ENCODE results near the gene MESP2. TPM values are rescaled to one million over a fixed set of nuclear protein-coding genes. Genes with fewer than 3 reads are reported as not detected.
"Not testable (repeated sequence)": the region's sequence is repeated elsewhere in the genome, so short reads cannot be mapped to it uniquely, and the experiment has no call there.

MESP2 gene
- total RNA-seq, 4 donors from 2014 or later, result 0.59 to 2.4 (median 0.83) TPM; not detected in 1

DNA sequence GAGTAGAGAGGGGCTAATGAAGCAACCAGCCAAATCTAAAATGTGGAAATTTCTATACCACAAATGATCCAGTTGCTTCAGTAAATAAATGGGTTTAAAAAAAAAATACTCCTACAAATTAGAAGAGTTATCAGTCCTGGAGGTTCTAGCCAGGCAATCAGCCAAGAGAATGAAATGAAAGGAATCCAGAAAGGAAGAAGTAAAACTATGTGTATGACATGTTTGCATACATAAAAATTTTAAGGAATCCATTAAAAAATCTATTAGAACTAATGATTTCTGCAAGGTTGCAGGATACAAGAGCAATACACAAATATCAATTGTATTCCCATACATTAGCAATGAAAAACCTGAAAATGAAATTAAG, 9.6 kb downstream of the MESP2 start:
- H3K4me3 ChIP-seq, result no peak overlapping the region
- no peak overlapping the region for H3K27ac ChIP-seq
- H3K27me3 ChIP-seq, result no peaks in the 10 kb centered on the region
- intact Hi-C loops (cut with DNase I), result no loop called here
- H3K4me1 ChIP-seq, result peaks cover 14 to 50% (median 21%) of the 10 kb centered on the region in 3 donors
- H3K9me3 ChIP-seq, result peaks cover 0 to 12% (median 0%) of the 10 kb centered on the region in 3 donors
- H3K36me3 ChIP-seq, result peaks cover 0 to 7% (median 0%) of the 10 kb centered on the region in 3 donors
- DNase-seq, result no peak
- TF ChIP-seq, protein P1, sequence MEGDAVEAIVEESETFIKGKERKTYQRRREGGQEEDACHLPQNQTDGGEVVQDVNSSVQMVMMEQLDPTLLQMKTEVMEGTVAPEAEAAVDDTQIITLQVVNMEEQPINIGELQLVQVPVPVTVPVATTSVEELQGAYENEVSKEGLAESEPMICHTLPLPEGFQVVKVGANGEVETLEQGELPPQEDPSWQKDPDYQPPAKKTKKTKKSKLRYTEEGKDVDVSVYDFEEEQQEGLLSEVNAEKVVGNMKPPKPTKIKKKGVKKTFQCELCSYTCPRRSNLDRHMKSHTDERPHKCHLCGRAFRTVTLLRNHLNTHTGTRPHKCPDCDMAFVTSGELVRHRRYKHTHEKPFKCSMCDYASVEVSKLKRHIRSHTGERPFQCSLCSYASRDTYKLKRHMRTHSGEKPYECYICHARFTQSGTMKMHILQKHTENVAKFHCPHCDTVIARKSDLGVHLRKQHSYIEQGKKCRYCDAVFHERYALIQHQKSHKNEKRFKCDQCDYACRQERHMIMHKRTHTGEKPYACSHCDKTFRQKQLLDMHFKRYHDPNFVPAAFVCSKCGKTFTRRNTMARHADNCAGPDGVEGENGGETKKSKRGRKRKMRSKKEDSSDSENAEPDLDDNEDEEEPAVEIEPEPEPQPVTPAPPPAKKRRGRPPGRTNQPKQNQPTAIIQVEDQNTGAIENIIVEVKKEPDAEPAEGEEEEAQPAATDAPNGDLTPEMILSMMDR (IDR thresholded peaks at IDR 0.05), result no peak
- TF ChIP-seq POLR2A (IDR thresholded peaks at IDR 0.05), result no peak

GRCh38 chr15:89787944-89788343, 11.8 kb downstream of the MESP2 start:
- TF ChIP-seq POLR2A (IDR thresholded peaks at IDR 0.05), result no peak
- TF ChIP-seq, protein P1 (IDR thresholded peaks at IDR 0.05), result no peak
- no peak for DNase-seq
- no peak overlapping the region for H3K4me3 ChIP-seq
- no peak overlapping the region for H3K27ac ChIP-seq
- H3K27me3 ChIP-seq, result no peaks in the 10 kb centered on the region
- peaks cover 0 to 12% (median 0%) of the 10 kb centered on the region in 3 donors for H3K9me3 ChIP-seq
- peaks cover 0 to 29% (median 4%) of the 10 kb centered on the region in 3 donors for H3K4me1 ChIP-seq
- WGBS, 2 donors, result 93 to 98% methylated on average over 3 of the region's 3 CpGs
- H3K36me3 ChIP-seq, result peaks cover 0 to 7% (median 0%) of the 10 kb centered on the region in 3 donors
- intact Hi-C loops (cut with DNase I), result no loop called here

DNA sequence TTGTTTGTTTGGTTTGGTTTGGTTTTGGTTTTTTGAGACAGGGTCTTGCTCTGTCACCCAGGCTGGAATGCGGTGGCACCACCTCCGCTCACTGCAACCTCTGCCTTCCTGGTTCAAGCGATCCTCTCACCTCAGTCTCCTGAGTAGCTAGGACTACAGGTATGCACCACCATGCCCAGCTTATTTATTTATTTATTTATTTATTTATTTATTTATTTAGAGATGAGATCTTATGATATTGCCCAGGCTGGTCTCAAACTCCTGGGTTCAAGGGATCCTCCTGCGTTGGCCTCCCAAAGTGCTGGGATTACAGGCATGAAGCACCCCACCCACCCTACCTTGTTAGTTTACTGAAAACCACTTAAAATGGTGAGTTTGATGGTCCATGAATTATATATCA, 12.5 kb downstream of the MESP2 start:
- H3K4me1 ChIP-seq, result peaks cover 0 to 23% (median 4%) of the 10 kb centered on the region in 3 donors
- intact Hi-C loops (cut with DNase I); H3K27ac ChIP-seq; H3K4me3 ChIP-seq; DNase-seq; H3K27me3 ChIP-seq; H3K36me3 ChIP-seq: not testable (repeated sequence)
- WGBS, 2 donors, result 93 to 96% methylated on average over 4 of the region's 4 CpGs
- peaks cover 0 to 12% (median 0%) of the 10 kb centered on the region in 3 donors for H3K9me3 ChIP-seq

DNA sequence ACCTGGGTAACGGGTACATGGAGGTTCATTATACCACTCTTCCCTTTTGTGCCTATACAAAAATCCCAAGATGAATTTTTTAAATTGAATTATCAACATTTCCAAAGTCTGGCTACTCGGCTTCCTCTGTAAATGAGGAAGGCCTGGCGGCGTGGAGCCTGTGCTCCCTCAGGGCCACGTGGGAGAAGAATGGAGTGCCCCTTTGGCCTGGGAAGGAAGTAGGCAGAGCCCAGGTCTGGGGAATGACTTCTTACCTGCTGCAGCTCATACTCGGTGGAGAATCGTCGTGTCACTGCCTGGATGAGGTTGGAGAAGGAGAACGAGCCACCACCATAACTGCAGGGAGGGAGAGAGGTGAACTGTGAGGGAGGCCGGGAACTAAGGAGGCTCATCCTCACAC, 14.1 kb downstream of the MESP2 start:
- H3K9me3 ChIP-seq, result peaks cover 0 to 12% (median 0%) of the 10 kb centered on the region in 3 donors
- no peaks in the 10 kb centered on the region for H3K27me3 ChIP-seq
- no peak overlapping the region for H3K4me3 ChIP-seq
- H3K4me1 ChIP-seq, result peaks cover 0 to 16% (median 5%) of the 10 kb centered on the region in 3 donors
- DNase-seq, result no peak
- H3K27ac ChIP-seq, result no peak overlapping the region
- intact Hi-C loops (cut with DNase I), result no loop called here
- whole genome bisulfite sequencing, 2 donors, result 82 to 89% methylated on average over 10 of the region's 10 CpGs
- peaks cover 0 to 7% (median 0%) of the 10 kb centered on the region in 3 donors for H3K36me3 ChIP-seq
- TF ChIP-seq, protein P1 (IDR thresholded peaks at IDR 0.05), result no peak
- TF ChIP-seq POLR2A (IDR thresholded peaks at IDR 0.05), result no peak

GRCh38 chr15:89790661-89791060, 14.5 kb downstream of the MESP2 start:
- no peak overlapping the region for H3K27ac ChIP-seq
- no peak for DNase-seq
- WGBS, 2 donors, result 81 to 83% methylated on average over 3 to 15 of the region's 16 CpGs
- peaks cover 0 to 12% (median 0%) of the 10 kb centered on the region in 3 donors for H3K9me3 ChIP-seq
- no peak for TF ChIP-seq POLR2A (IDR thresholded peaks at IDR 0.05)
- TF ChIP-seq, protein P1 (IDR thresholded peaks at IDR 0.05), result no peak
- intact Hi-C loops (cut with DNase I), result no loop called here
- no peak overlapping the region for H3K4me3 ChIP-seq
- peaks cover 0 to 7% (median 0%) of the 10 kb centered on the region in 3 donors for H3K36me3 ChIP-seq
- no peaks in the 10 kb centered on the region for H3K27me3 ChIP-seq
- H3K4me1 ChIP-seq, result peaks cover 0 to 13% (median 5%) of the 10 kb centered on the region in 3 donors

All from esophagus squamous epithelium (tissue), 5 donors.